Measurements from ENCODE around the gene LRBA. TPM values are rescaled to one million over a fixed set of nuclear protein-coding genes. Genes with fewer than 3 reads are reported as not detected.

LRBA gene
- total and polyA plus RNA-seq, 8 donors = 7.3 to 156 (median 73.9) TPM

DNA sequence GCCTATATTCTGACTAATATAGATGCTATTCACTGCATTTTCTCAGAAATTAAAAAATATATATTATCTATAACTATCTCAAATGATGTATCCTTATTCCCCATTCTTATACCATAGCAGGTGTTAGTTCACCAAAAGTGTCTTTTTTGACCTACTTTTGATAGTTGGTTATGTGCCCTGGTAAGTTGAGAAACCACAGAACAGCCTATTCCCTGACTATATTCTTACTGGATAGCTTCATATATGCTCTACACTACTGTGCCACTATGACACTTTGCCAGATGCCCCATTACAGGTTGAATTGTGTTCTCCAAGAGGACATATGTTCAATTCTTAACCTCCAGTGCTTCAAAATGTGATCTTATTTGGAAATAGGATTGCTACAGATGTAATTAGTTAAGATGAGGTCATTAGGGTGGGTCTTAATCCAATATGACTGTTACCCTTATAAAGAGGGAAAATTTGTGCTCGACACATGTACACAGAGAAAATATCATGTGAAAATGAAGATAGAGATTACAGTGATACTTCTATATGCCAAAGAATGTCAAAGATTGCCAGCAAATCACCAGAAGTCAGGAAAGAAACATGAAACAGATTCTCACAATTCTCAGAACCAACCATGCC lies 76.1 kb downstream of the LRBA start:
- H3K4me1 ChIP-seq = peaks cover 0 to 26% (median 1%) of the 10 kb centered on the region in 4 donors
- intact Hi-C loops (cut with DNase I; ENCODE audit: low total_unique reads) = no loop called here
- TF ChIP-seq EP300 (IDR thresholded peaks at IDR 0.05) (no peak), POLR2A (IDR thresholded peaks at IDR 0.05) (no peak), POLR2AphosphoS5 (IDR thresholded peaks at IDR 0.05) (no peak)
- TF ChIP-seq, protein P1, sequence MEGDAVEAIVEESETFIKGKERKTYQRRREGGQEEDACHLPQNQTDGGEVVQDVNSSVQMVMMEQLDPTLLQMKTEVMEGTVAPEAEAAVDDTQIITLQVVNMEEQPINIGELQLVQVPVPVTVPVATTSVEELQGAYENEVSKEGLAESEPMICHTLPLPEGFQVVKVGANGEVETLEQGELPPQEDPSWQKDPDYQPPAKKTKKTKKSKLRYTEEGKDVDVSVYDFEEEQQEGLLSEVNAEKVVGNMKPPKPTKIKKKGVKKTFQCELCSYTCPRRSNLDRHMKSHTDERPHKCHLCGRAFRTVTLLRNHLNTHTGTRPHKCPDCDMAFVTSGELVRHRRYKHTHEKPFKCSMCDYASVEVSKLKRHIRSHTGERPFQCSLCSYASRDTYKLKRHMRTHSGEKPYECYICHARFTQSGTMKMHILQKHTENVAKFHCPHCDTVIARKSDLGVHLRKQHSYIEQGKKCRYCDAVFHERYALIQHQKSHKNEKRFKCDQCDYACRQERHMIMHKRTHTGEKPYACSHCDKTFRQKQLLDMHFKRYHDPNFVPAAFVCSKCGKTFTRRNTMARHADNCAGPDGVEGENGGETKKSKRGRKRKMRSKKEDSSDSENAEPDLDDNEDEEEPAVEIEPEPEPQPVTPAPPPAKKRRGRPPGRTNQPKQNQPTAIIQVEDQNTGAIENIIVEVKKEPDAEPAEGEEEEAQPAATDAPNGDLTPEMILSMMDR (IDR thresholded peaks at IDR 0.05) = no peak
- H3K27me3 ChIP-seq = no peaks in the 10 kb centered on the region
- no peak overlapping the region for H3K27ac ChIP-seq
- 70 to 93% (median 90%) methylated on average over 1 of the region's 1 CpG for WGBS, 5 donors
- DNase-seq = no peak
- H3K4me3 ChIP-seq = no peak overlapping the region
- H3K36me3 ChIP-seq = no peaks in the 10 kb centered on the region
- no peaks in the 10 kb centered on the region for H3K9me3 ChIP-seq

DNA sequence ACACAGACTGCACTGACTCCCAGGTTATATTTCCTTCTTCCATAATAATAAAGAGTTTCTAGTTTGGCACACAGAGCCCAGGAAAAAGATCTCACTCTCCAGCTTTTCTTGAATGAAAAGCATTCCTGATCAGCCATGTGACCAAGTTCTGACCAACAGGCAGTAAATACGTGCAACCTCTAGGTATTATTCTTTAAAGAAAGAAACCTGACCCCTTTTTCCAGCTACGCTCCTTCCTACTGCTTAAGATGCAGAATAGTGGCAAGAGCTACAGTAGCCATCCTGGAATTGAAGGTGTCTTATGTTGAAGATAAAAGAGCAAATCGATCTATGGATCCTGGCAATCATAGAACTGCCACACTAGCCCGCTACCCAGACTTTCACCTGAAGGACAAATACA lies 76.7 kb downstream of the LRBA start:
- TF ChIP-seq POLR2A (IDR thresholded peaks at IDR 0.05) = no peak
- no peak for TF ChIP-seq EP300 (IDR thresholded peaks at IDR 0.05)
- TF ChIP-seq, protein P1 (IDR thresholded peaks at IDR 0.05) = no peak
- no peak for TF ChIP-seq POLR2AphosphoS5 (IDR thresholded peaks at IDR 0.05)
- peak in 1 of 2 donors; percentile 10 for DNase-seq
- H3K27me3 ChIP-seq = no peaks in the 10 kb centered on the region
- no peaks in the 10 kb centered on the region for H3K36me3 ChIP-seq
- no peak overlapping the region for H3K27ac ChIP-seq
- H3K4me3 ChIP-seq = no peak overlapping the region
- no peaks in the 10 kb centered on the region for H3K9me3 ChIP-seq
- intact Hi-C loops (cut with DNase I; ENCODE audit: low total_unique reads) = no loop called here
- peaks cover 0 to 26% (median 4%) of the 10 kb centered on the region in 4 donors for H3K4me1 ChIP-seq
- WGBS, 5 donors = 69 to 83% (median 76%) methylated on average over 4 of the region's 4 CpGs

DNA sequence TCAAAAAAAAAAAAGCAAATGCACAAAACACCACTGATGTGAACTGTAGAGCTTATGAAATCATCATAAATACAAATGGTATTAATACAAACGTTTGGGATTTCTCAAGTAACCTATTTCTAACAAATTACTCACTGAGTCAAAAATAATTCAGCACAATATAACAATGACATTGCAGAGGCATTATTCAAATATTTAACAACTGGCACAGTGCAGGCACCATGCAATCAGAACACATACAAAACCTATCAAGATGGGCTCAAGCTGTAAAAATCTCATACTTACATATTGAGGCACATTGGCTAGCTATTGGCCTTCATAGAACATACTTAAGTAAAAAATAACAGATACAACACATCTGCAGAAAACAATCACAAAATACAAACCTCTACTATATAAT lies 81.1 kb downstream of the LRBA start:
- no peak for TF ChIP-seq EP300 (IDR thresholded peaks at IDR 0.05)
- TF ChIP-seq, protein P1 (IDR thresholded peaks at IDR 0.05) = no peak
- TF ChIP-seq POLR2A (IDR thresholded peaks at IDR 0.05) = no peak
- TF ChIP-seq POLR2AphosphoS5 (IDR thresholded peaks at IDR 0.05) = no peak
- H3K27ac ChIP-seq = no peak overlapping the region
- intact Hi-C loops (cut with DNase I; ENCODE audit: low total_unique reads) = no loop called here

DNA sequence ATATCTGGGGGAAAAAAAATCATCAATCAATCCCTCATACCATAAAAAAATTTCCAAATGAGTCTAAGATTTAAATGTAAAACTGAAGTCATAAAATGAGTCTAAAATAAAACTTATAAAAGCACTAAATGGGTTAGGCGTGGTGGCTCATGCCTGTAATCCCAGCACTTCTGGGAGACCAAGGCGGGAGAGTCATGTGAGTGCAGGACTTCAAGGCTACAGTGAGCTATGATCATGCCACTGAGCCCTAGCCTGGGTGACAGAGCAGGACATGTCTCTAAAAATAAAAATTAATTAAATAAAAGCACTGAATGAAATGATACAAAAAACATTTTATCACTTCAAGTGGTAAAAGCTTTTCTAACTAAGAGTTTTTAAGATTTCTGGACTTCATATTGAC lies 83.3 kb downstream of the LRBA start:
- TF ChIP-seq POLR2AphosphoS5 (IDR thresholded peaks at IDR 0.05) (no peak), EP300 (IDR thresholded peaks at IDR 0.05) (no peak)
- TF ChIP-seq, protein P1 (IDR thresholded peaks at IDR 0.05) = no peak
- H3K4me3 ChIP-seq = no peak overlapping the region
- no peaks in the 10 kb centered on the region for H3K9me3 ChIP-seq
- H3K4me1 ChIP-seq = peaks cover 0 to 13% (median 4%) of the 10 kb centered on the region in 4 donors
- H3K27me3 ChIP-seq = no peaks in the 10 kb centered on the region
- 94 to 100% (median 99%) methylated on average over 2 of the region's 2 CpGs for WGBS, 5 donors
- intact Hi-C loops (cut with DNase I; ENCODE audit: low total_unique reads) = no loop called here
- H3K36me3 ChIP-seq = peaks cover 0 to 12% (median 10%) of the 10 kb centered on the region in 4 donors
- no peak for DNase-seq
- no peak overlapping the region for H3K27ac ChIP-seq

More for the DNA sequence above, 81.1 kb downstream of the LRBA start:
- Histone ChIP-seq H3K27me3 (no peaks in the 10 kb centered on the region), H3K9me3 (no peaks in the 10 kb centered on the region), H3K36me3 (no peaks in the 10 kb centered on the region), H3K4me3 (no peak overlapping the region), H3K4me1 (peaks cover 0 to 21% (median 4%) of the 10 kb centered on the region in 4 donors)
- 14 to 39% (median 23%) methylated on average over 1 of the region's 1 CpG for WGBS, 5 donors
- DNase-seq = no peak

All from stomach (tissue), 9 donors.